HEK293 (cell line): ENCODE results near the gene OPCML.

Experiments
- CTCF ChIA-PET: fragments of 350-600 bp; formaldehyde crosslinking; extraction: SDS; loops from one replicate; lab custom pipeline; 2021; ENCODE audit warnings: antibody characterized with exemption; lab: Yijun Ruan, JAX
- POLR2A ChIA-PET: fragments of 300-600 bp; formaldehyde crosslinking; extraction: SDS; loops from one replicate; lab custom pipeline; 2020; ENCODE audit warnings: antibody characterized with exemption, inconsistent platforms; lab: Yijun Ruan, JAX
- H3K27ac ChIP-seq: fragments of 200-500 bp; sonication (Bioruptor generic); 2 replicates; pipeline ENCODE4 v1.5.1; 2014; ENCODE audit warnings: low read depth, low read length, control low read depth, inconsistent platforms; ENCODE audit errors: extremely low read depth
- H3K36me3 ChIP-seq, 2 experiments: fragments of 200-500 bp in 1 of 2; sonication (Bioruptor generic) in 1 of 2; 1 replicate in 1 of 2; 2 replicates in 1 of 2; pipeline ENCODE4 v1.5.1; 2014 to 2017; ENCODE audit warnings: inconsistent platforms in 2 of 2, low read length in 2 of 2; ENCODE audit not compliant: control insufficient read depth in 2 of 2, insufficient read depth in 1 of 2
- H3K4me1 ChIP-seq: fragments of 200-500 bp; sonication (Bioruptor generic); 2 replicates; pipeline ENCODE4 v1.5.1; 2014; ENCODE audit warnings: mild to moderate bottlenecking, low read length, inconsistent platforms; ENCODE audit not compliant: control insufficient read depth, insufficient read depth
- H3K4me3 ChIP-seq: 2 replicates; pipeline ENCODE4 v1.5.1; 2011; ENCODE audit warnings: low read depth, mild to moderate bottlenecking, control low read depth, low read length, moderate library complexity
- H3K9me3 ChIP-seq: fragments of 200-500 bp; sonication (Bioruptor generic); 2 replicates; pipeline ENCODE4 v1.5.1; 2014; ENCODE audit warnings: low read depth, low read length, inconsistent platforms; ENCODE audit not compliant: control insufficient read depth, insufficient read depth
- HOXC10 ChIP-seq: sonication (generic); formaldehyde crosslinking; IDR thresholded peaks from 2 replicates; pipeline ENCODE4 v1.8.1; 2023; ENCODE audit warnings: mild to moderate bottlenecking, missing genetic modification reagents
- IKZF3 ChIP-seq: fragments of 450-650 bp; IDR thresholded peaks from 2 replicates; pipeline ENCODE4 v1.5.0; 2018; ENCODE audit warnings: missing biosample characterization, mild to moderate bottlenecking, missing genetic modification characterization, moderate library complexity
- KLF9 ChIP-seq: fragments of 450-650 bp; formaldehyde crosslinking; IDR thresholded peaks from 2 replicates; pipeline ENCODE4 v1.5.1; 2016; ENCODE audit warnings: missing biosample characterization, missing genetic modification characterization, low read depth
- MZF1 ChIP-seq: fragments of 450-650 bp; formaldehyde crosslinking; IDR thresholded peaks from 2 replicates; pipeline ENCODE4 v1.5.1; 2017; ENCODE audit warnings: missing biosample characterization, missing genetic modification characterization, borderline replicate concordance
- ZNF138 ChIP-seq: fragments of 450-650 bp; formaldehyde crosslinking; IDR thresholded peaks from 2 replicates; pipeline ENCODE4 v1.5.1; 2016; ENCODE audit warnings: missing biosample characterization, missing genetic modification characterization, borderline replicate concordance
- ZNF157 ChIP-seq: fragments of 450-650 bp; formaldehyde crosslinking; IDR thresholded peaks from 2 replicates; pipeline ENCODE4 v1.5.1; 2016; ENCODE audit warnings: missing biosample characterization, missing genetic modification characterization
- ZNF214 ChIP-seq: fragments of 450-650 bp; formaldehyde crosslinking; IDR thresholded peaks from 2 replicates; pipeline ENCODE4 v1.5.1; 2017; ENCODE audit warnings: missing biosample characterization, mild to moderate bottlenecking, missing genetic modification characterization, borderline replicate concordance
- ZNF335 ChIP-seq: fragments of 450-650 bp; formaldehyde crosslinking; conservative IDR thresholded peaks from 2 replicates; pipeline ENCODE4 v1.5.1; 2016; ENCODE audit warnings: missing biosample characterization, missing genetic modification characterization
- ZNF416 ChIP-seq: fragments of 450-650 bp; formaldehyde crosslinking; IDR thresholded peaks from 2 replicates; pipeline ENCODE4 v1.5.1; 2016; ENCODE audit warnings: missing biosample characterization, missing genetic modification characterization
- ZNF433 ChIP-seq: fragments of 450-650 bp; formaldehyde crosslinking; IDR thresholded peaks from 2 replicates; pipeline ENCODE4 v1.5.1; 2016; ENCODE audit warnings: missing biosample characterization, missing genetic modification characterization, low read depth
- ZNF501 ChIP-seq: fragments of 450-650 bp; formaldehyde crosslinking; IDR thresholded peaks from 2 replicates; pipeline ENCODE4 v1.5.1; 2016; ENCODE audit warnings: missing biosample characterization, missing genetic modification characterization
- ZNF558 ChIP-seq: fragments of 450-650 bp; formaldehyde crosslinking; IDR thresholded peaks from 2 replicates; pipeline ENCODE4 v1.5.1; 2016; ENCODE audit warnings: missing biosample characterization, missing genetic modification characterization
- ZNF596 ChIP-seq: fragments of 450-650 bp; IDR thresholded peaks from 2 replicates; pipeline ENCODE4 v1.5.0; 2018; ENCODE audit warnings: missing biosample characterization, mild to moderate bottlenecking, missing genetic modification characterization, moderate library complexity
- ZNF600 ChIP-seq: fragments of 450-650 bp; formaldehyde crosslinking; IDR thresholded peaks from 2 replicates; pipeline ENCODE4 v1.5.1; 2016; ENCODE audit warnings: missing biosample characterization, missing genetic modification characterization
- ZNF610 ChIP-seq: fragments of 450-650 bp; formaldehyde crosslinking; IDR thresholded peaks from 2 replicates; pipeline ENCODE4 v1.5.1; 2016; ENCODE audit warnings: missing biosample characterization, missing genetic modification characterization, borderline replicate concordance
- ZNF76 ChIP-seq: fragments of 450-650 bp; formaldehyde crosslinking; IDR thresholded peaks from 2 replicates; pipeline ENCODE4; 2016; ENCODE audit warnings: low read depth, missing biosample characterization, missing genetic modification characterization, borderline replicate concordance
- ZNF843 ChIP-seq: fragments of 450-650 bp; formaldehyde crosslinking; IDR thresholded peaks from 2 replicates; pipeline ENCODE4 v1.5.1; 2016; ENCODE audit warnings: missing biosample characterization, missing genetic modification characterization
- TF ChIP-seq, protein P1 (sequence below): fragments of 450-650 bp; formaldehyde crosslinking; IDR thresholded peaks from 2 replicates; pipeline ENCODE4 v1.5.1; 2016; ENCODE audit warnings: missing biosample characterization, missing genetic modification characterization
- TF ChIP-seq, protein P2 (sequence below): fragments of 450-650 bp; formaldehyde crosslinking; IDR thresholded peaks from 2 replicates; pipeline ENCODE4 v1.5.1; 2017; ENCODE audit warnings: missing biosample characterization, missing genetic modification characterization
- TF ChIP-seq, protein P3 (sequence below): fragments of 450-650 bp; formaldehyde crosslinking; IDR thresholded peaks from 2 replicates; pipeline ENCODE4 v1.5.1; 2016; ENCODE audit warnings: missing biosample characterization, missing genetic modification characterization
- TF ChIP-seq, protein P4 (sequence below): fragments of 450-650 bp; IDR thresholded peaks from 2 replicates; pipeline ENCODE4 v1.5.1; 2018; ENCODE audit warnings: missing biosample characterization, mild to moderate bottlenecking, missing genetic modification characterization
- TF ChIP-seq, protein P5 (sequence below): fragments of 450-650 bp; formaldehyde crosslinking; IDR thresholded peaks from 2 replicates; pipeline ENCODE4 v1.5.1; 2016; ENCODE audit warnings: missing biosample characterization, missing genetic modification characterization

The OPCML gene

DNA sequence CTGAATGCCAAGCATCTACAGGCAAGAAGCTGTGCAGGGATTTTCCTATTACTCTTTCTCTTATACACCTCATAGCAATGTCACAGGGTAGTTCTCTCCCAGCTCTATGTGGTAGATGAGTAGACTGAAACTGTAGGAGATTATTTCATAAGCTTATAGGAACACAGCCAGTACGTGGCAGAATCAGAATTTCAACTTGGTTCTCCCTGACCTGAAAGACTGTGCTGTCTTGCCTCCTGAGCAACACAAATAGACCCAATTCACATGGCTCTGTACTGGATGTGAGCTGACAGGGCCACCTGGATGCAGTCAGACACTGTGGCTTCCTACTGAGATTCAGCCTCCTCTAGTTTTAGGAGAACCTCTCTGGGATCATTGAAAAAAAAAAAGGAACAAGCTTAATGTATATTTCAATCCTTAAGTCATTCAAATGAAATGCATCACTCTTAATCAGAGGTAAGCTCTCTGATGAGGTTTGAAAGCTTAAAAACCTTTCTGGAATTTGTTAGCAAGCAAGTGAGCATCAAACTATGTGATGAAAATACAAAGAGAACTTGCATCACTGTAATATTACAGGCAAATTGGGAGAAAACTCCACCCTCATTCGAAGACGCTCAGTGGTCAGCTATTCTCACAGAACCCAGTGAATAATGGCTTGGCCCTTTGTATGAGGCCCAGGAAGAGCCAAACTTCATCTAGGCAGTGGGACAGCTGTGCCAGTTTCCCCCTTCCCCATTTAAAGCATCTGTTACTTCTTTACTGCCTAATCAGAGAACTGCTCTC lies 1122.5 kb downstream of the OPCML start (continued):
- TF ChIP-seq, protein P1, sequence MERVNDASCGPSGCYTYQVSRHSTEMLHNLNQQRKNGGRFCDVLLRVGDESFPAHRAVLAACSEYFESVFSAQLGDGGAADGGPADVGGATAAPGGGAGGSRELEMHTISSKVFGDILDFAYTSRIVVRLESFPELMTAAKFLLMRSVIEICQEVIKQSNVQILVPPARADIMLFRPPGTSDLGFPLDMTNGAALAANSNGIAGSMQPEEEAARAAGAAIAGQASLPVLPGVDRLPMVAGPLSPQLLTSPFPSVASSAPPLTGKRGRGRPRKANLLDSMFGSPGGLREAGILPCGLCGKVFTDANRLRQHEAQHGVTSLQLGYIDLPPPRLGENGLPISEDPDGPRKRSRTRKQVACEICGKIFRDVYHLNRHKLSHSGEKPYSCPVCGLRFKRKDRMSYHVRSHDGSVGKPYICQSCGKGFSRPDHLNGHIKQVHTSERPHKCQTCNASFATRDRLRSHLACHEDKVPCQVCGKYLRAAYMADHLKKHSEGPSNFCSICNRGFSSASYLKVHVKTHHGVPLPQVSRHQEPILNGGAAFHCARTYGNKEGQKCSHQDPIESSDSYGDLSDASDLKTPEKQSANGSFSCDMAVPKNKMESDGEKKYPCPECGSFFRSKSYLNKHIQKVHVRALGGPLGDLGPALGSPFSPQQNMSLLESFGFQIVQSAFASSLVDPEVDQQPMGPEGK (tag by site-specific recombination) = no peak
- TF ChIP-seq ZNF610 (no peak), ZNF157 (tag by site-specific recombination) (no peak), ZNF138 (tag by site-specific recombination) (no peak)
- TF ChIP-seq, protein P2, sequence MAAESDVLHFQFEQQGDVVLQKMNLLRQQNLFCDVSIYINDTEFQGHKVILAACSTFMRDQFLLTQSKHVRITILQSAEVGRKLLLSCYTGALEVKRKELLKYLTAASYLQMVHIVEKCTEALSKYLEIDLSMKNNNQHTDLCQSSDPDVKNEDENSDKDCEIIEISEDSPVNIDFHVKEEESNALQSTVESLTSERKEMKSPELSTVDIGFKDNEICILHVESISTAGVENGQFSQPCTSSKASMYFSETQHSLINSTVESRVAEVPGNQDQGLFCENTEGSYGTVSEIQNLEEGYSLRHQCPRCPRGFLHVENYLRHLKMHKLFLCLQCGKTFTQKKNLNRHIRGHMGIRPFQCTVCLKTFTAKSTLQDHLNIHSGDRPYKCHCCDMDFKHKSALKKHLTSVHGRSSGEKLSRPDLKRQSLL = no peak
- TF ChIP-seq, protein P3, sequence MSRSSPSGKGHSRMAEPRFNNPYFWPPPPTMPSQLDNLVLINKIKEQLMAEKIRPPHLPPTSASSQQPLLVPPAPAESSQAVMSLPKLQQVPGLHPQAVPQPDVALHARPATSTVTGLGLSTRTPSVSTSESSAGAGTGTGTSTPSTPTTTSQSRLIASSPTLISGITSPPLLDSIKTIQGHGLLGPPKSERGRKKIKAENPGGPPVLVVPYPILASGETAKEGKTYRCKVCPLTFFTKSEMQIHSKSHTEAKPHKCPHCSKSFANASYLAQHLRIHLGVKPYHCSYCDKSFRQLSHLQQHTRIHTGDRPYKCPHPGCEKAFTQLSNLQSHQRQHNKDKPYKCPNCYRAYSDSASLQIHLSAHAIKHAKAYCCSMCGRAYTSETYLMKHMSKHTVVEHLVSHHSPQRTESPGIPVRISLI (tag by site-specific recombination) = no peak

DNA sequence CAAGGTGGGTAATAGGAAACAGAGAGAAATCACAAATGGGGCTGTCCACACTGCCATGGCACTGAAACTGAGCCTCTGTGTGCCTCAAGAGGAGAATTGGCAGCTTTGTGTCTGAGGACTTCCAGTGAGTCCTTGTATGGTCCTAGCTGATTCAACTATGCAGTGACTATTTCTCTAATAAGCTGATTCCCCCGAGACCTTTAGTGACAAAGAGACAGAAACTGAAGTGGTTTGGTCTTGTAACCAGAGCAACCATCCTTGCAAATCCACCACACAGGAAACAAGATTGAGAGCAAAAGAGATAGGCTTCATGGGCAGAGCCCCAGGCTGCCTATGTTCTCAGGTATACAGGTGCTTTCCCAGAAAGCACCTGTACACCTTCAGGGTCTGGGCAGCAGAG lies 1123.4 kb downstream of the OPCML start:
- CTCF ChIA-PET = interaction anchor here (0.7 kb wide), 1 partner anchor 298 kb away, joined by 3 read pairs; no protein-coding TSS in a partner anchor

More for the DNA sequence above, 1123.4 kb downstream of the OPCML start:
- no peak overlapping the region for H3K4me3 ChIP-seq
- H3K27ac ChIP-seq = no peak overlapping the region
- POLR2A ChIA-PET = no interaction called here
- no peaks in the 10 kb centered on the region for H3K9me3 ChIP-seq
- H3K36me3 ChIP-seq = no peaks in the 10 kb centered on the region
- no peaks in the 10 kb centered on the region for H3K4me1 ChIP-seq
- no peak for TF ChIP-seq KLF9 (tag by site-specific recombination)
- no peak for TF ChIP-seq ZNF335 (tag by site-specific recombination)
- no peak for TF ChIP-seq ZNF600 (tag by site-specific recombination)
- TF ChIP-seq, protein P4, sequence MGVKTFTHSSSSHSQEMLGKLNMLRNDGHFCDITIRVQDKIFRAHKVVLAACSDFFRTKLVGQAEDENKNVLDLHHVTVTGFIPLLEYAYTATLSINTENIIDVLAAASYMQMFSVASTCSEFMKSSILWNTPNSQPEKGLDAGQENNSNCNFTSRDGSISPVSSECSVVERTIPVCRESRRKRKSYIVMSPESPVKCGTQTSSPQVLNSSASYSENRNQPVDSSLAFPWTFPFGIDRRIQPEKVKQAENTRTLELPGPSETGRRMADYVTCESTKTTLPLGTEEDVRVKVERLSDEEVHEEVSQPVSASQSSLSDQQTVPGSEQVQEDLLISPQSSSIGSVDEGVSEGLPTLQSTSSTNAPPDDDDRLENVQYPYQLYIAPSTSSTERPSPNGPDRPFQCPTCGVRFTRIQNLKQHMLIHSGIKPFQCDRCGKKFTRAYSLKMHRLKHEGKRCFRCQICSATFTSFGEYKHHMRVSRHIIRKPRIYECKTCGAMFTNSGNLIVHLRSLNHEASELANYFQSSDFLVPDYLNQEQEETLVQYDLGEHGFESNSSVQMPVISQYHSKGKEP (tag by site-specific recombination) = no peak
- TF ChIP-seq IKZF3 (tag by site-specific recombination) = no peak
- TF ChIP-seq, protein P5, sequence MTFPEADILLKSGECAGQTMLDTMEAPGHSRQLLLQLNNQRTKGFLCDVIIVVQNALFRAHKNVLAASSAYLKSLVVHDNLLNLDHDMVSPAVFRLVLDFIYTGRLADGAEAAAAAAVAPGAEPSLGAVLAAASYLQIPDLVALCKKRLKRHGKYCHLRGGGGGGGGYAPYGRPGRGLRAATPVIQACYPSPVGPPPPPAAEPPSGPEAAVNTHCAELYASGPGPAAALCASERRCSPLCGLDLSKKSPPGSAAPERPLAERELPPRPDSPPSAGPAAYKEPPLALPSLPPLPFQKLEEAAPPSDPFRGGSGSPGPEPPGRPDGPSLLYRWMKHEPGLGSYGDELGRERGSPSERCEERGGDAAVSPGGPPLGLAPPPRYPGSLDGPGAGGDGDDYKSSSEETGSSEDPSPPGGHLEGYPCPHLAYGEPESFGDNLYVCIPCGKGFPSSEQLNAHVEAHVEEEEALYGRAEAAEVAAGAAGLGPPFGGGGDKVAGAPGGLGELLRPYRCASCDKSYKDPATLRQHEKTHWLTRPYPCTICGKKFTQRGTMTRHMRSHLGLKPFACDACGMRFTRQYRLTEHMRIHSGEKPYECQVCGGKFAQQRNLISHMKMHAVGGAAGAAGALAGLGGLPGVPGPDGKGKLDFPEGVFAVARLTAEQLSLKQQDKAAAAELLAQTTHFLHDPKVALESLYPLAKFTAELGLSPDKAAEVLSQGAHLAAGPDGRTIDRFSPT (tag by site-specific recombination) = no peak
- TF ChIP-seq MZF1 (tag by site-specific recombination) = no peak
- TF ChIP-seq ZNF558 = no peak
- TF ChIP-seq ZNF501 = no peak
- TF ChIP-seq ZNF76 (tag by site-specific recombination) = no peak
- no peak for TF ChIP-seq ZNF596 (tag by site-specific recombination)
- no peak for TF ChIP-seq ZNF214 (tag by site-specific recombination)
- no peak for TF ChIP-seq HOXC10 (CRISPR knock-in tag)
- TF ChIP-seq ZNF843 = no peak
- no peak for TF ChIP-seq ZNF416 (tag by site-specific recombination)
- no peak for TF ChIP-seq ZNF433 (tag by site-specific recombination)
